ENCODE measurements around the gene PTPRN2. TPM values are rescaled to one million over a fixed set of nuclear protein-coding genes. Genes with fewer than 3 reads are reported as not detected.

The PTPRN2 gene
- total and polyA plus RNA-seq, 2 of the 13 experiments (the other 11 are each of a cell fraction or from before 2014, with no cell fraction given), result 2.5 to 24.2 TPM

GRCh38 chr7:157717211-157718174 lies 870.1 kb downstream of the PTPRN2 start (continued):
- no peak for TF ChIP-seq ZNF672 (CRISPR knock-in tag; IDR thresholded peaks at IDR 0.05)

GRCh38 chr7:157715938-157716280 lies 871.7 kb downstream of the PTPRN2 start:
- H2AFZ ChIP-seq (ENCODE audit: low read length), result no peak overlapping the region
- ChIA-PET POLR2A (no interaction called here), CTCF (ENCODE audit: low intra/inter-chr PET ratio, low total read pairs) (no interaction called here)
- H3K79me2 ChIP-seq (ENCODE audit: insufficient read depth, low read length), result no peaks in the 10 kb centered on the region
- H3K36me3 ChIP-seq (replicated peaks in 1 of 2; ENCODE audit: control insufficient read depth in 1 of 2, insufficient read depth in 2 of 2, low read length in 2 of 2), result no peaks in the 10 kb centered on the region
- no TSS peak for BruUV-seq (replicated peaks)
- no peak for TF ChIP-seq ZNF598 (CRISPR knock-in tag; IDR thresholded peaks at IDR 0.05; ENCODE audit: borderline replicate concordance)
- TF ChIP-seq ZNF343 (CRISPR knock-in tag; IDR thresholded peaks at IDR 0.05), result no peak
- no peak for TF ChIP-seq ZNF333 (CRISPR knock-in tag; IDR thresholded peaks at IDR 0.05; ENCODE audit: borderline replicate concordance)
- no peak for TF ChIP-seq DNMT1 (CRISPR knock-in tag; IDR thresholded peaks at IDR 0.05)
- no peak for TF ChIP-seq SOX13 (IDR thresholded peaks at IDR 0.05)
- TF ChIP-seq SOX13 (CRISPR knock-in tag; conservative IDR thresholded peaks at IDR 0.05 in 1 of 2, IDR thresholded peaks at IDR 0.05 in 1 of 2), result no peak
- TF ChIP-seq FOSL2 (CRISPR knock-in tag; IDR thresholded peaks at IDR 0.05), result no peak
- no peak for TF ChIP-seq ASH2L (IDR thresholded peaks at IDR 0.05; ENCODE audit: insufficient read length, low read depth, low read length)
- in situ Hi-C loops (cut with HindIII; ENCODE audit: extremely low pct_ligation_motif_present, low pct_unique_long_range_greater_than_20kb), result no loop called here
- intact Hi-C loops (cut with micrococcal nuclease; ENCODE audit: unreplicated experiment), result no loop called here
- no peaks in the 10 kb centered on the region for H3K9me3 ChIP-seq (ENCODE audit: low read length)
- H3K27ac ChIP-seq (ENCODE audit: extremely low read length, insufficient read depth, low read length), result no peak overlapping the region
- no peak overlapping the region for H3K9ac ChIP-seq (ENCODE audit: insufficient read depth, low read depth, low read length)
- peaks cover 2 to 25% of the 10 kb centered on the region in 2 experiments; a peak in 3 of 5 replicates for H3K27me3 ChIP-seq (ENCODE audit: control insufficient read depth in 1 of 2, insufficient read depth in 2 of 2, low read length in 2 of 2)
- WGBS (ENCODE audit: low lambda C conversion rate), result 71% methylated on average over 1 of the region's 8 CpGs
- no peak for DNase-seq (ENCODE audit: low spot score)
- H3K4me3 ChIP-seq (replicated peaks in 1 of 3; ENCODE audit: insufficient read depth in 1 of 3, low read depth in 2 of 3, low read length in 3 of 3), result no peak overlapping the region
- no peak for ATAC-seq
- no peak overlapping the region for H3K4me2 ChIP-seq (ENCODE audit: low read depth, low read length)
- H4K20me1 ChIP-seq (ENCODE audit: insufficient read depth, low read length), result peaks cover 2% of the 10 kb centered on the region; the same call in 1 of the 2 replicates
- no peaks in the 10 kb centered on the region for H3K4me1 ChIP-seq (ENCODE audit: insufficient read depth, low read length)
- no peak for FAIRE-seq
